Measurements from ENCODE around the gene TAF1D.

TAF1D gene

GRCh38 chr11:93719310-93719709, 22.0 kb downstream of the TAF1D start:
- DNase-seq: no peak

GRCh38 chr11:93718057-93718563, 23.2 kb downstream of the TAF1D start:
- DNase-seq: peak; percentile 59

DNA sequence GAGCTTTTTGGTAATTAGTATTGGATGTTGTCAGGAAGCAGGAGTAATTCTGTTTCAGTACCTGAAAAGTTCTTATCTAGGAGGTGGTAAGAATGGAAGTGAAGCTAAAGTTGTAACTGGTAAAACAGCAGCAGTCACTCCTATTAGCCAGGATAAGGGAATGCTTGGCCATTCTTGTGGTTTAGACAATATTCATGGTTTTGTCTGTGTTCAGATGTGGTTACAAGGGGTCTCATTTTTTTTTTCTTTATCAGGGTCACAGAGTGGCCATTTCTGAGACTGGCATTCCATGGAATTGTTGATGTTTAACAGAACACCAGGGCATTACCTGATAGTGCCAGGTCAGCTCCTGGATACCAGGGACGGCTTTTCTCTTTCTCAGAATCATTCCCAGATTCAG, 23.8 kb downstream of the TAF1D start:
- no peak for DNase-seq

DNA sequence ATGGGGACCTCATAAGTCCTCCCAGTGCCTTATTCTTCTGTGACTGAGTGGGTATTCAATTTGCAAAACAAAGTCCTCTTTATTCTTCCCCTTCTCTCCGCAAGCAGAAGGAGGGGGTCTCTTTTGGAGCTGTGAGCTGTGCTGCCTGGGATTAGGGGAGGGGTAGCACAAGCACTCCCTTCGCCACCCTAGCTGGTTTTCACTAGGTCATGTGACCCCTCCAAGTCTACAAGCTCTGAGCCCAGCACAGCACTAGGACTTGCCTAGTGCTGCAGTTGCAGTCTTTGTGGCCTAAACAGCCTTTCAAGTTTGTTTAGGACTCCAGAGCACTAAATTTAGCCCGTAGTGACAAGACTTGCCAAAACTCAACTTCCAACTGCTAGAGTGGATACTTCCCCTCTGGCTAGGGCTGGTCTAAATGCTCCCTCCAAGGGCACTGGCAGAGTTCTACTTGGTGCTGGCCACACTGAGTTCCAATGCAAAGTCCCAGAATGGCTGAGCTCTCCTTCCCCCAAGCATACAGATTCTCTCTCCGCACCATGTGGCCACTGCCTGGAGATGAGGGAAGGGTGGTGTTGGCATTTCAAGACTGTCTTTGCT, 25.4 kb downstream of the TAF1D start:
- DNase-seq: no peak

DNA sequence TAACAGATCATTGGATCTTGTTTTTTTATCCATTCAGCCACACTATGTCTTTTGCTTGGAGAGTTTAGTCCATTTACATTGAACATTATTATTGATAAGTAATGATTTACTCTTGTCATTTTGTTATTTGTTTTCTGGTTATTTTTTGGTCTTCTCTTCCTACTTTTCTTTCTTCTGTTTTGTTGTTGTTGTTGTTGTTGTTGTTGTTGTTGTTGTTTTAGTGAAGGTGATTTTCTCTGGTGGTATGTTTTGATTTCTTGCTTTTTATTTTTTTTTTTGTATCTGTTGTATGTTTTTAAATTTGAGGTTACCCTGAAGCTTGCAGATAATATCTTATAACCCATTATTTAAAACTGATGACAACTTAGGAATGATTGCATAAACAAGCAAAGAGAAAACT, 28.6 kb downstream of the TAF1D start:
- no peak for DNase-seq

DNA sequence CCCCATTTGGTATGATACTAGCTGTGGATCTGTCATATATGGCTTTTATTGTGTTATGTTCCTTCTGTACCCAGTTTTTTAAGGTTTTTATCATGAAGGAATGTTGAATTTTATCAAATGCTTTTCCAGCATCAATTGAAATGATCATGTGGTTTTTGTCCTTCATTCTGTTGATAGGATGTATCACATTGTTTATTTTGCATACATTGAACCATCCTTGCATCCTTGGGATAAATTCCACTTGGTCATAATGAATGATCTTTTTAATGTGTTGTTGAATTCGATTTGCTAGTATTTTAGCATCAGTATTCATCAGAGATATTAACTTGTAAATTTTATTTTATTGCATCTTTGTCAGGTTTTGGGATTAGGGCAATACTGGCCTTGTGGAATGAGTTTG, 31.1 kb downstream of the TAF1D start:
- no peak for DNase-seq

- no peak for DNase-seq
Measured at GRCh38 chr11:93704237-93704636, 37.1 kb downstream of the TAF1D start.

GRCh38 chr11:93700830-93701229, 40.5 kb downstream of the TAF1D start:
- no peak for DNase-seq

GRCh38 chr11:93697611-93698010, 43.7 kb downstream of the TAF1D start:
- no peak for DNase-seq

- no peak for DNase-seq
Measured at GRCh38 chr11:93694557-93694956, 46.7 kb downstream of the TAF1D start.

DNA sequence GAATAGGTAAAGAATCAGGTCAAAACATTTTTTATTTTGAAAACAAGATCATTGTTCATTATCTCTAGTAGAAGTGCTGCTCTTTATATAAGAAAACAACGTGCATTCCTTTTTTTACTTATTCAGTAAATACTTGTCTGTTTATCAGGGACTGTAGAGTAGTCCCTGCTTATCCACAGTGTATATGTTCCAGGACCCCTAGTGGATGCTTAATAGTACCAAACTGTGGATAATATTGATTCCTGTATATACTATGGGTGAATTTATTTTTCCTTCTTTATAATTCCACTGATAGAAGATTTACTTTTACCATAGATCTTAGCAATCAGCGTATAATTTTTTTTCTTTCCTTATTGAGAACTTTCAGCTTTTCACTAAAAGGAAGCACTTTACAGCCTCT, 47.2 kb downstream of the TAF1D start:
- no peak for DNase-seq

- DNase-seq: no peak
Measured at GRCh38 chr11:93689240-93689639, 52.1 kb downstream of the TAF1D start.

DNA sequence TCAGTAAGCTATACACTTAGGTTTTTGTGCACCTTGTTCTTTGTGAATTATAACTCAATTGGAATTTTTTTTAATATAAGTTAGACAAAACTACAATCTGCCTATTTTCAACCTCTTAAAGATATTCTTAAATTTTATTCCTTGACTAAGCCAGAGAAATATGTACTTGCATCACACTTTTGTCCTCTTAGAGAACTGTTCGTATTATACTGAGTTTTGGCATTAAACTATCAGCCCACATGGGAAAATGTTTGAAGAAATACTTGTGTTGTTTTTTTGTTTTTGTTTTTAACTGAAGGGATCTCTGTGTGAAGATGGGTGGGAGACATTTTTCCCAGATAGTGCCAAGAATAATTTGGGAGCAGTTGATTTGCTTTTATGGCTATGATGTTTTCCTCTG, 54.5 kb downstream of the TAF1D start:
- DNase-seq: no peak

DNA sequence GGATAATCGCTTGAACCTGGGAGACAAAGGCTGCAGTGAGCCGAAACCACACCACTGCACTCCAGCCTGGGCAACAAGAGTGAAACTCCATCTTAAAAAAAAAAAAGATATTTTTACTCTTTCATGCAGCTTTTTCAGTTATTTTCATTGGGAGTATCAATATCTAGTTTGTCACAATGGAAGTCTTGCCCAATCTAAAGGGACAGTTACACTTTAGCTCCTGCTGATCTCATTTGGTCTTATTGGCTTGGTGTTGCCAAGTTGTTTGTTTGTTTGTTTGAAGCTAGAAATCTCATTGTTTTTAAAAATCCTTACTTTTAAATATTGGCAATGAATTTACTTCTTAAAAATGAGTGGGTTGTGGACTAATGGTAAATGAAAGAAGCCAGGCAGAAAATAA, 55.1 kb downstream of the TAF1D start:
- no peak for DNase-seq
